Measurements from ENCODE around the gene DDX31.
A peak's percentile ranks its signal among the peaks of the same experiment; 100 is the strongest.

The DDX31 gene

GRCh38 chr9:132697230-132697629 lies 27.4 kb upstream of the DDX31 start:
- no peak for DNase-seq (ENCODE audit: low read depth)
- TF ChIP-seq, protein P1, sequence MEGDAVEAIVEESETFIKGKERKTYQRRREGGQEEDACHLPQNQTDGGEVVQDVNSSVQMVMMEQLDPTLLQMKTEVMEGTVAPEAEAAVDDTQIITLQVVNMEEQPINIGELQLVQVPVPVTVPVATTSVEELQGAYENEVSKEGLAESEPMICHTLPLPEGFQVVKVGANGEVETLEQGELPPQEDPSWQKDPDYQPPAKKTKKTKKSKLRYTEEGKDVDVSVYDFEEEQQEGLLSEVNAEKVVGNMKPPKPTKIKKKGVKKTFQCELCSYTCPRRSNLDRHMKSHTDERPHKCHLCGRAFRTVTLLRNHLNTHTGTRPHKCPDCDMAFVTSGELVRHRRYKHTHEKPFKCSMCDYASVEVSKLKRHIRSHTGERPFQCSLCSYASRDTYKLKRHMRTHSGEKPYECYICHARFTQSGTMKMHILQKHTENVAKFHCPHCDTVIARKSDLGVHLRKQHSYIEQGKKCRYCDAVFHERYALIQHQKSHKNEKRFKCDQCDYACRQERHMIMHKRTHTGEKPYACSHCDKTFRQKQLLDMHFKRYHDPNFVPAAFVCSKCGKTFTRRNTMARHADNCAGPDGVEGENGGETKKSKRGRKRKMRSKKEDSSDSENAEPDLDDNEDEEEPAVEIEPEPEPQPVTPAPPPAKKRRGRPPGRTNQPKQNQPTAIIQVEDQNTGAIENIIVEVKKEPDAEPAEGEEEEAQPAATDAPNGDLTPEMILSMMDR (IDR thresholded peaks at IDR 0.05; ENCODE audit: low read length, missing control alignments), result no peak
- H3K4me3 ChIP-seq (replicated peaks; ENCODE audit: low read depth, low read length), result no peak overlapping the region

DNA sequence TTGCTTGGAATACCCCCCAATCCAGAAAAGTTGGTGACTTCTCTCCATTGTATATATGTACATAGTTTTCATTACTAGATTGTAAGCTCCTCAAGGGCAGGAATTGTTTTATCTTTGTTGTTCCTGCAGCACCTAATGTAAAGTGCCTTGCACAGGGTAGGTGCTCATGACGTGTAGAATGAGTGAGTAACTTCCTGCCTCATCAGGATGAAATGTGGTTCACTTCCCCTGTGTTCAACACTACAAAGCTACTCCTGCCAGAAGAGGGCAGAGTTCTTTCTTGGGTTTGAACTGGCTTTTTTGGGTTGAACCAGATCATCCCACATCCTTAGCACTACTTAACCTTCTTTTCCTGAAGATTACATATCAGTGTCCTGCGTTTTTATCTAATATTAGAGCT lies 24.4 kb upstream of the DDX31 start:
- peak; percentile 29 for DNase-seq (ENCODE audit: low read depth)
- TF ChIP-seq, protein P1 (IDR thresholded peaks at IDR 0.05; ENCODE audit: low read length, missing control alignments), result peak; percentile 26
- H3K4me3 ChIP-seq (replicated peaks; ENCODE audit: low read depth, low read length), result no peak overlapping the region

GRCh38 chr9:132690696-132691095 lies 20.9 kb upstream of the DDX31 start:
- DNase-seq (ENCODE audit: low read depth), result no peak
- no peak overlapping the region for H3K4me3 ChIP-seq (replicated peaks; ENCODE audit: low read depth, low read length)
- TF ChIP-seq, protein P1 (IDR thresholded peaks at IDR 0.05; ENCODE audit: low read length, missing control alignments), result no peak

DNA sequence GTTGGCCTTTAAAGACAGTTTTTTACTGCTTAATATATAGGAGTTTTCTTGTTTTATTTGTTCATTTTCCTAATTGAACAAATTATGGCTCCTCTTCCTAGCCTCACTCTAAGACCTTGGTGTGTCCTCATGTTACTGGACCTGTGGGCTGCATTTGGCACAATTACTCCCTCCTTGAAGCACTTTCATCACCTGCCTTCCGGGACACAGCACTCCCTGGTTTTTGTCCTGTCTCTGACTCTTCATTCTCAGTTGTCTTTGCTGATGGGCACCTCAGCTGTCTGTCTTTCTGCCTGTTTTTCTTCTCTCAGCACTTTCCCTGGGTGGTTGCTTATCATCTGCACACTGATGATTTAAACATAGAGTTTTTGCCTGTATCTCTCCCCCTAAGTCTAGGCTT lies 14.1 kb upstream of the DDX31 start:
- TF ChIP-seq, protein P1 (IDR thresholded peaks at IDR 0.05; ENCODE audit: low read length, missing control alignments), result no peak
- H3K4me3 ChIP-seq (replicated peaks; ENCODE audit: low read depth, low read length), result no peak overlapping the region
- DNase-seq (ENCODE audit: low read depth), result no peak

DNA sequence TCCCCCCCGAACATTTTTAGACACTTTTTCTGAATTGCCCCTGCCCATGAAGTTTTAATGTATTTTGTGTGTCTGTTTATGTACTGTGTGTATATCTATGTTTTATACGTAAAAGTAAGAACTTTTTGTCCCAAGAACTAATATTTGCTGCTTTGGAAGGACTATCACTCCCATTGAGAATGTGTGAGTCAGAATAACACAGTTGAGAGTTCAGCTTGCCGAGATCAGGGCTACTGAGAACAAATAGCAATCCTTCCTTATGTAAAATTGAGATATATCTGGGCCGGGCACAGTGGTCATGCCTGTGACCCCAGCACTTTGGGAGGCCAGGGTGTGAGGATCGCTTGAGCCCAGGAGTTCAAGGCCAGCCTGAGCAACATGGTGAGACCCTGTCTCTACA lies 11.8 kb upstream of the DDX31 start:
- H3K4me3 ChIP-seq (replicated peaks; ENCODE audit: low read depth, low read length), result no peak overlapping the region
- no peak for DNase-seq (ENCODE audit: low read depth)
- TF ChIP-seq, protein P1 (IDR thresholded peaks at IDR 0.05; ENCODE audit: low read length, missing control alignments), result no peak

DNA sequence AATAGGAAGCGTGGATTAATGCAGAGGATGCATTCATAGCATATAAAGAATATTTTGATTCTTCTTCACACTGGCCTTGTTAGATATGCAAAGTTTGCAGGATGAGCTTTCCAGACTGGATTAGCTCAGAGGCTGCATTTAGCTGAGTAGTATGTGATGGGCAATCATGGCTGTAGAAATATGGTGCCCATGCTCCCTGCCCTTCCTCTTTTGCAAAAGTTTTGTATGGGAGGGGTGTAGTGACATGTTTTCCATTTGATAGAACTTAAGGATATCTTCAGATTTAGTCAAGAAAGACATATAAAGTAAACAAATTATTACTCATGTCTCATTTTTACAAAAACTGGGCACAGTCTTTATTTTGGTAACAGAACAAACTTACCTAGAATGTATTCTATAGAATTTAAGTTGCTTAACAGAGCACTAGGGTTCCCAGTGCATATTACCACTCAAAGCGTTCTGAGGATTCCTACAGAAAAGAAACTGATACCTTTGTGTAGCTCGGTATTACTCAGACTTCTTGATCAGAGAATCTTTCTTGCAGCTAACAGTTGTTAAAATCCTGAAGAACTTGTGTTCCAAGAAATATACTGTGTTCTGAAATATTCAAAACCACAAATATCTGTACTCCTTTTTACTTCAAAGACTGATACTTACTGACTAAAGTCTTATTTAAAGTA lies 10.3 kb upstream of the DDX31 start:
- no peak overlapping the region for H3K4me3 ChIP-seq (replicated peaks; ENCODE audit: low read depth, low read length)
- no peak for DNase-seq (ENCODE audit: low read depth)
- TF ChIP-seq, protein P1 (IDR thresholded peaks at IDR 0.05; ENCODE audit: low read length, missing control alignments), result no peak

DNA sequence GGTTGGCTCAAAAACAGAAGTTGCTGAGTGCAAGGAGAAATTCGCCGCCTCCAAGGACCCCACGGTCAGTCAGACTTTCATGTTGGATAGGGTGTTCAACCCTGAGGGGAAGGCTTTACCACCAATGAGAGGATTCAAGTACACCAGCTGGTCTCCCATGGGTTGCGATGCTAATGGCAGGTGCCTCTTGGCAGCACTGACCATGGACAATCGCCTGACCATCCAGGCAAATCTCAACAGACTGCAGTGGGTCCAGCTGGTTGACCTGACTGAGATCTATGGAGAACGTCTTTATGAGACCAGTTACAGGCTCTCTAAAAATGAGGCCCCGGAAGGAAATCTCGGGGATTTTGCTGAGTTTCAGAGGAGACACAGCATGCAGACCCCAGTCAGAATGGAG lies 8.2 kb upstream of the DDX31 start:
- no peak for DNase-seq (ENCODE audit: low read depth)
- TF ChIP-seq, protein P1 (IDR thresholded peaks at IDR 0.05; ENCODE audit: low read length, missing control alignments), result no peak
- H3K4me3 ChIP-seq (replicated peaks; ENCODE audit: low read depth, low read length), result no peak overlapping the region
